HG02759 (cell line): ENCODE data around the gene TPST1.

Experiments
- ATAC-seq: cut with Tn5 transposase; IDR thresholded peaks from one replicate; pipeline ENCODE4 v1.9.1; 2021; ENCODE audit warnings: mild to moderate bottlenecking, moderate library complexity; ENCODE audit not compliant: unreplicated experiment

Gene TPST1

DNA sequence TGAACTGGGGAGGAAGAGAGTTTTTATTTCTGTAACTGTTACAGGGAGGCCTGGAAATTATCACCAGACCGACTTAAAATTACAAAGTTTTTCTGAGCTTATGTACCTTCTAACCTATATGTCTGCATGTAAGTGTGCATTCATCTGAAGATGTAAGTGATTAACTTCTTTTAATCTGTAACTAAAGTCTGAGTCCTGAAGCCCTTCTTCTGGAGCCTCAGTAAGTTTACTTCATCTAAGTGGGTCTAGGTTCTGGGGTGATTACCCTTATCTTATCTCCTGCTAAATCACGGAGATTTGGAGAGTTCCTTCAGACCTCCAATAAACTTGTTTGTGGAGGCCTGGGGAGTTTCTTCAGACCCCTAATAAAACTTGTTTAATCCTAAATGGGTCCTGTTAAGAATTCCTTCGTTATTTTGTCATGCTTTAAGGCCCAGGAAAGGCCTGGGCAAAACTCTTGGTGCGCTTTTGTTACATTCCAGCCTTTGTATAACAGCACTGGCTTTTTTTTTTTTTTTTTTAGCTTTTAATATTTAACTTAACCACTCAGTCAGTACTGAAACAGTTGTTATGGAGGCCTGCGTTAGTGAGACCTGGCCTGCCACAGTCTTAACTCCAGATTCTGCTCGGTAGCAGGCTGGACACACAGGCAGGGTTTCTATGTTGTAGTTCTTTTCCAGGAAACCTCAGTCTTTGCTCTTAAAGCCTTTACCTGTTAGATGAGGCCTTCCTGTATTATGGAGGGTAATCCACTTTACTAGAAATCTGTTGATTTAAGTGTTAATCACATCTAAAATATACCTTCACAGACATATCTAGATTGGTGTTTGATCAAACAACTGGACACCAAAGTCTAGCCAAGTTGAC lies 33.0 kb downstream of the TPST1 start:
- peak; percentile 80 for ATAC-seq

GRCh38 chr7:66238773-66239466 lies 33.8 kb downstream of the TPST1 start:
- ATAC-seq, result peak; percentile 61

DNA sequence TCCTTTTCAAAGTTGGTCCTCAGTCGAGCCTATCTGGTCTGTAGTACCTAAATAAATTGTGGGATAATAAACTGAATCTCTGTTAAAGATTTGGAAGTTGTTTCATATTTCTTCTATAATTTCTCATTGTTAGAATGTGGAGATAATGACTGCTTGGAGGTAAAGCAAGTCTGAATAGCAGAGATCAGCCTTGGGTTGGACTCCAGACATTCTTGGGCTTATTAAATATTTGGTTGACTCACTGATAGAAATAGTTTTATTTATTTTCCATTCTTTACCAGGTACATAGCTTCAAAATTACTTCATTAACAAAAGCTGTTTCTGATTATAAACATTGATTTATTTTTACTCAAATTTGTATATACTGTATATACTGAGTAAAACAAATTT lies 34.3 kb downstream of the TPST1 start:
- ATAC-seq, result no peak

DNA sequence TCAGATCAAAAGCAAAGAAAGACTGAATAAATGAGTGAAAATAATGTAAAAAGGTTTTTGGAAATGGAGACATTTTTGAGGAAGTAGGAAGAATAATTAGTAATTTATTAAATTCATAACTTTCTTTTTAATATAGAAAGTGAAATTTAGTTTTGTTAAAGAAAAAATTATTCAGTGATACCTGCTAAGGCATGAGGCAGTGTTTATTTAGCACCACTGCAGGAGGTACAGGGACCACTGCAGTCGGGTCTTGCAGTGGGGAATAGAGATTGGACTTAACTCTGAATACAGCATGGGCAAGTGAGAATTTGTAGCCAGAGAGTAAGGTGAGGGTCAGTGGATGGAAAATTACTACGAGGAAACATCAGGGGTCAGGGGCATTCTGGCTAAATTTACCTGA lies 39.9 kb downstream of the TPST1 start:
- ATAC-seq, result no peak

DNA sequence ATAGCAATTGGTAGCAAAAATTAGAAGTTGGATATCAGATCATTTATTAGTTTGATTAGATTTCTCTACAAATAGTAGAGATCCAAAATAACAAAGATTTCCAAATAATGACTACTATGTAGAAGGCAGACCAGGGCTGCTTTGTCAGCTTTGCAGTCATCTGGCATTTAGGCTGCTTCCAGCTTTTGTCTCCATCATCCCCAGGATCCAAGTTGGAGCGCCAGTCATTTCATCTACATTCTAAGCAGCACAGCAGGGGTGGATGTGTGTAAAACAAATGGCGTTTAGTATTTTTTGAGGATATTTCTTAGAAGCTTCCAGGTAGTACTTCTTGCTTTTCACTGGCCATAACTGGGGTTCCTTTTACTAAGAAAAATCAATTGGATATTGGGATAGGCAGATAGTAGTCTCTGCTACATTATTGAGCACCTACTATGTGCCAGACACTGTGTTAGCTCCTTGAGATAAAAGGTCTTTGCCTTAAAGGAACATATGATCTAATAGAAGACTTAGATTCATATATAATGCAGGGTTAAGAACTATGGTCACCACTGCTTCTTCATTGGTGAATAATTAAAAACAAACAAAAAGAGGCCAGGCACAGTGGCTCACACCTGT lies 41.5 kb downstream of the TPST1 start:
- no peak for ATAC-seq

DNA sequence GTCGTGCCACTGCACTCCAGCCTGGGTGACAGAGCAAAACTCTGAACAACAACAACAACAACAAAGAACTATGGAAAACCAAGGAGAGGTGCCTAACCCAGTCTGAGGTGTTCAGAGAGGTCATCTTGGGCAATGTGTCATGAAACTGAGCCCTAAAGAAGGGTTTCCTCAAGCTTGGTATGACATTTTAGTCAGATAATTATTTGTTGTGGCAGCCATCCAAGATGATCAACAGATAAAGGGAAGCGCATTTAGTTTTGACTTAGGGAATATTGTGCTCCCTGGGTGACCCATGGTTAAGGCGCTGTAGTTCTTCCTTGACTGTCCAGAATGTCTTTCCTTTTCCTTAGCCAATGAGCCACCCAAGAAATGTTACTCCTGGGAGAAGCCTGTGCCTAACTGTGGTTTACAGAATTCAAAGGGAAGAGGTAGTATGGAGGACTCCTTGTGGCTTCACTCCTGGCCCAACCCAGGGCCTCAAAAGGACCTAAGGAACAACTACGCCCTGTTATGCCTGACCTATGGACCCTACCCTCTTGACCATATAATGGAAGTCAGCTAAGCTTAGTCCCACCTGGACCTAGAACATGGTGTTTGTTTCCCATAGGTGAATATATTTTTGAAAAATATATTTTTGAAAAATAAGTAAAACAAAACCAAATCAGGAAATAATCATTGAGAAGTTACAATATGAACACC lies 42.4 kb downstream of the TPST1 start:
- ATAC-seq, result no peak

DNA sequence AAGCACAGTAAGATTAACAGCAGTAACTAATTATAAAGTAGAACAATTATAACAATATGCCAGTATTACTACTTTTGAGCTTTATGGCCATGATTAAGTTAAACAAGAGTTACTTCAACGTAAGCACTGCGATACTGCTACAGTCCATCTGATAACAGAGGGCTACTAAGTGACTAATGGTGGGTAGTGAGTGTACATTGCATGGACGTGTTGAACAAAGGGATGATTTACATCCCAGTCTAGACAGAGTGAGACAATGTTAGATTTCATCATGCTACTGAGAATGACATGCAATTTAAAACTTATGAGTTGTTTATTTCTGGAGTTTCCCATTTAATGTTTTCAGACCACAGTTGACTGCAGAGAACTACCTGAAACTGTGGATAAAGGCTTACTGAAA lies 45.6 kb downstream of the TPST1 start:
- no peak for ATAC-seq

- ATAC-seq, result no peak
These were observed 50.5 kb downstream of the TPST1 start for GRCh38 chr7:66255534-66256100.

DNA sequence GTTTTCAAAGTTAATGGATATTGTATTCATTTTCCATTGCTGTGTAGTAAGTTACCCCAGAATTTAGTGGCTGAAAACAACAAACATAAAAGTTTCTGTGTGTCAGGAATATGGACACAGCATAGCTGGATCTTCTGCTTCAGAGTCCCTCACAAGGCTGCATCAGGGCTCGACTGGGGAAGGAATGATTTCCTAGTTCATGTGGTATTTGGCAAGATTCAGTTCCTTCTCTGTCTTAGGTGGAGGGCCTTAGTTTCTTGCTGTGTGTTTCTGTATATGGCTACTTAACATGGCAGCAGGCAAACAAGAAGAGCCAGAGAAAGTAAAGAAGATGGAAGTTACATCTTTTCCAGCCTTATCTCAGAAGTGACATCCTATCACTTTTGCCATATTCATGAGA lies 51.1 kb downstream of the TPST1 start:
- ATAC-seq, result no peak

DNA sequence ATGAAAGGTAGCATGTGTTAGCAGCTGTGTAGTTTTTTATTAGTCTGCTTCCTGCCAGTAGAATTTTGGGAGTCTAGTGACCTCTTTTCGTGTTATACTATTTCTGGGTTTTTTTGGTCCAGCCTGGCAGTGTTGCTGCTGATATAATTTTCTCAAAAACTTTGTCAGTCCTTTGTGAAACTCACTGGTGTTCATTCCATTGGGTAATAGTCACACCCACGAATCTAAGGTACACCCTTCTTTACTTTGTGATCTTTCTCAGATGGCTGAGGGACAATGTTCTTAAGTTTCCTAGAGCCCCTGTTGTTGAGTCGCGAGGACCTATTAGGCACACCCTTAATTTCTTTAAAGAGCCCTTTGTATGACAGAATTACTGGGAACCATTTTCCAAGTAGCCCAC lies 52.3 kb downstream of the TPST1 start:
- no peak for ATAC-seq

DNA sequence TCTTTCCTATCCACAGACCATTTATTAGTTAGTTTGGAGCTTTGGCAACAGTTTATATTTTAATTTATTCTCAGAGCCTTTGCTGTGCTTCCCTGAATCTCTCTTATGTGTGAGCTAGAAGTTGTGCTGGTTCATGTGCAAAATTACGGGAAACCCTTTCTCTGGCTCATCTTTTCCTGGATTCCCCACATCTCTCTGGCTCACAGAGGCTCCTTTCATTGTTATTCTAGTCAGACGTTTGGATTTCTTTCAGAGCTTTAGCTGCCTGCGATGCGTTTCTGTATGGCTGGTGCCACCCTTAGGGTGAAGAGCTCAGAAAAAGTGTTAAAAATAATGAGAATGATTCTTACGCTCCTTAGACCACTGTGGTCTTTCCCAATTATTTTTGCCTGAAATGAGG lies 53.3 kb downstream of the TPST1 start:
- no peak for ATAC-seq

GRCh38 chr7:66261941-66262340 lies 56.8 kb downstream of the TPST1 start:
- no peak for ATAC-seq

DNA sequence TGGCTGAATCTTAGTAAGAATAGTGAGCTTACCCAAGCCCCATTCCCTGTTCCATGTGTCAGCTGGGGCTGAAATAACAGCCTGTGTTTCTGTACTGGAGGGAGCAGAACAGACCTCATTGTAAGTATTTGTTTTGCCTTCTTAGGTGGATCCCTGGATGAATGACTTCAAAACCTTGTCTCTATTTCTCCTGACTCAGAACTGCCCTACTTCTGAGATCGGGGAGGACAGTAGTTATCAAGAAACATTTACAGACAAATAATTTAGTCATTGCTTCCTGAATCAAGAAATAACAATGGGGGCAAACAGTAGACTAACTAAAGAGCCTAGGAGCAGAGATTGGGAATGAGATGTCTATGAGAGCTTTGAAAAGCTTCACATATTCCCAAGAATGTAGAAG lies 58.8 kb downstream of the TPST1 start:
- no peak for ATAC-seq

- no peak for ATAC-seq
These were observed 60.4 kb downstream of the TPST1 start for GRCh38 chr7:66265566-66265965.

GRCh38 chr7:66267249-66267648 lies 62.1 kb downstream of the TPST1 start:
- ATAC-seq, result no peak

DNA sequence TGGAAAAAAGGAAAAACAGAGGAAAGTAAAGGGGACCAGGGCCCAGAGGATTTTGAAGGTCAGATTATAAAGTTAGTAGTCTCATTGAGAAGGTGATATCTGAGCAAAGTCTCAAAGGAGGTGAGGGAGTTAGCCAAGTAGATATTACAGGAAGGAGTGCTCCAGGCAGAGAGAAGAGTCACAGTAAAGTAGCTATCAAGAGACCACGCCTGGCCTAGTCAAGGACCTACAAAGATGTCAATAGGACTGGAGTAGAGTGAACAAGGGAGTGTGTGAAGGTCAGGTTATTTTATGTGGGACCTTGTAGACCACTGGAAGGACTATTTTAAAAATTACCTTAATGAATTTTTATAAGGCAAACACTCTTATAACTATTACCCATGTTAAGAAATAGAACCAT lies 64.8 kb downstream of the TPST1 start:
- no peak for ATAC-seq

- ATAC-seq, result no peak
These were observed 67.2 kb downstream of the TPST1 start for GRCh38 chr7:66272321-66272720.

DNA sequence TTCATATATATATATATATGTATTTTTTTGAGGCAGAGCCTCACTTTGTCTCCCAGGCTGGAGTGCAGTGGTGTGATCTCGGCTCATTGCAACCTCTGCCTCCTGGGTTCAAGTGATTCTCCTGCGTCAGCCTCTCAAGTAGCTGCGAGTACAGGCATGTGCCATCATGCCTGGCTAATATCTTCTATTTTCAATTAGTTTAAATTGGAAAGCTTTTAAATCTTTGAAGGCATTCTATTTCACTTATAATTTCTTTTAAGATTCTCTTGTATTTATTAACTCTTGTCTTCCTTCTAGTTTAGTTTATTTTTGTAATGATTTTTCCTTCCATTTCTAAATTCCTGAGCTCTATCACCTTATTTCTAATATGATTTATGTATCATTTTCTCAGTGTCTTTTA lies 71.2 kb downstream of the TPST1 start:
- ATAC-seq, result no peak

GRCh38 chr7:66277492-66277891 lies 72.4 kb downstream of the TPST1 start:
- no peak for ATAC-seq

DNA sequence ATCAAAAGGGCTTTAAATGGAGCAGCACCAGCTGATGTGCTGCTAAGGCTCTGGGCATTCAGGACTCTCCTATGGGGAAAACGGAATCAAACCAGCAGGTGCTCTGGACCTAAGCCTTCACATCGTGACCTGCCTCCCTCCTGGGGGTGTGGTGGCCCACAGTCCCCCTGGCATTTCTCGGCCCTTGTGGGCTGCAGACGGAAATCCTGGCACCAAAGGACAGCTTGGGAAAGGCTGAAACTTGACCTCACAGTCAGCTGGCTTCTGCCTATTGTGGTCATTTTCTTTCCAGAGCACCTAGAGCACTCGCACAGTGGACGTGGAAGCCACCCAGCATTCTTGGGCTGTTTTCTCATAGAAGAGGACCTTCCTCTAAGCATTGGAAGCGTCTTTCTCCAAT lies 74.8 kb downstream of the TPST1 start:
- no peak for ATAC-seq
